Left forelimb (tissue), 1 donor: Measurements from ENCODE around the gene NDUFAF8.

Experiments
- DNase-seq: peaks from one replicate; pipeline ENCODE4 v3.0.0-alpha.2; 2018; ENCODE audit warnings: low spot score

NDUFAF8 gene

DNA sequence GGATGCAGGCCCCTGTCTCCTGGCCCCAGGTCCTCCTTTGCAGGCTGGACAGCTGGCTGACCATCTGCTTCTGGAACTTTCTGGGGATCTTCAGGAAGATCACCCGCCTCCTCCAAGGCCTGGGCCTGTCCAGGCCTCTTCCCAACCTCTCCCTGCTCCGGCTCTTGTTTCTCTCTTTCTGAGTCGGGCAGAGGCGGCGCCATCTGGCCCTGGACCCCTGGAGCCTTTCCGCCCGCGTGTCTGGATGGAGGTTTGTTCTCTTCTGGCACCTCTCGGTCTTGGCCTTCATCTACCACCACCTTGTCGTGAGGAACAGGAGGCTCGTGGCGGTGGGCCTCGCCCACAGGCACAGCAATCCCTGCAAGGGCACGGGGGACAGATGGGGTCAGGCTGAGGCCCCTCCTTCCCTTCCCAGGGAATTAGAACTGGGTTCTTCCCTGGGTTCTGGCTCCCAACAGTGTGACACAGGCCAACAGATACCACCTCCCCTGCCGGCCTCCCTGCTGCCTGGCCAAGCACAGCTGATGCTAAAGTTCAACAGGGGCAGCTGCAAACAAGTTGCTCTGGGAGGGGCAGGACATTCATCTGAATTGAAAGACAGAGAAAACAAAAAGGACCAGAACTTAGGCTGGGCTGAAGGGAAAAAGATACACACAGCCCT is 13.3 kb downstream of the NDUFAF8 start:
- no peak for DNase-seq

GRCh38 chr17:81252987-81253329 is 13.8 kb downstream of the NDUFAF8 start:
- DNase-seq, result no peak

GRCh38 chr17:81253358-81254131 is 14.4 kb downstream of the NDUFAF8 start:
- DNase-seq, result no peak

GRCh38 chr17:81254955-81255717 is 16.0 kb downstream of the NDUFAF8 start:
- no peak for DNase-seq

DNA sequence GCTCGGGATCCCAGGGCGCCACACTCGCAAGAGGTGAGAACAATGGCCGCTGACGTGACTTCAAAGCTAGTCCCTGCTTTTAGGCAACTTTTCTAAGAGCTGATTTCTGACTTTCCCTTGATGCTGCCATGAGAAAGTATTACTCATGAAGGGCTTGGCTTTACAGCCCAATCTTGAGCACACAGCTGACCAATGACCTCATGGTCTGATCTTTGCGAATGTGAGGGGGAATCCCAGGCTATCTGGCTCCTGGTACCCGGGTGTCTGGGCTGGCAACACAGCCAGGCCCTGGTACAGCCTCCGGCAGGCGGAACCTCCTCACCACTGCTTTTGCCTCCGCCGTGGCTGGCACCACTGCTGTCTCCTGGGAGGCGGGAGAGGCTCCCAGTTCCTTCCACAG is 17.5 kb downstream of the NDUFAF8 start:
- no peak for DNase-seq

- no peak for DNase-seq
Measured at GRCh38 chr17:81257533-81257932, 18.4 kb downstream of the NDUFAF8 start.

DNA sequence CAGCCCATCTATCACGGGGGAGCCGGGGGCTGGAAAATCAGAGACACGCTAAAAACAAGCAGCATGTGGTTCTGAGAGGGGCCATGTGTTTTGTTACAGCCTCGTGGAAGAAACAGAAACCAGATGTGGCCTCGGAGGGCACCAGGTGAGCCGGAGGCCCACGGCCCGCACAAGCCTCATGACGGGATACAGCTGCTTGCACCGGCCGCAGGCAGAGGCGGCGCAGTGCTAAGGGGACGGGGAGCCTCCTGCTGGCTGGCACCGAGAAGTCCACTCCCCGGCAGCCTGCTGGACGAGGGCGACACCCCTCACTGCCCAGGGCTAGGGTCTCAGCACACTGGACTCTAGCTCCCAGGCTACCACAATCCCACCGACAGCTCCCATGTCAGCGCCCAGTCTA is 19.2 kb downstream of the NDUFAF8 start:
- no peak for DNase-seq

GRCh38 chr17:81259058-81259605 is 20.0 kb downstream of the NDUFAF8 start:
- DNase-seq, result no peak

- DNase-seq, result no peak
Measured at GRCh38 chr17:81260171-81260570, 21.1 kb downstream of the NDUFAF8 start.

DNA sequence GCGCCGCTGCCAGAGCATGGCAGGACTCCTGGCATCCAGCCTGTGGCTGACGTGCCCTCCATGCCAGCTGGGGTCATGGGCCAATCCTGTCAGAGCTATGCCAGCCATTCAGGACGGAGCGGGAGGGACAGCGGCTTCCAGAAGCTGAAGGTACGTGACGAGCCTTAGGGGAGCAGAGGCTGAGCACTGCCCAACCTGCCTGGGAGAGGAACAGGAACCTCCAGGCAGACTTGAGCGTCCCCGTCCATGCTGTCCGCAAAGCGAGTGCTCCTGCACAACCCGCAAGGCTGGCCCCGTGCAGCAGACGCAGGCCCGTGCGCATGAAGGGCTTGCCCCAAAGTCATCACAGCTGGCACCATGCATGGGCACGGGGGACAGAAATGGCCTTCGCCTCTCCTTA is 21.5 kb downstream of the NDUFAF8 start:
- no peak for DNase-seq

GRCh38 chr17:81261096-81261495 is 22.0 kb downstream of the NDUFAF8 start:
- no peak for DNase-seq

- DNase-seq, result no peak
Measured at GRCh38 chr17:81261582-81262336, 22.6 kb downstream of the NDUFAF8 start.

- no peak for DNase-seq
Measured at GRCh38 chr17:81263371-81264181, 24.5 kb downstream of the NDUFAF8 start.

- no peak for DNase-seq
Measured at GRCh38 chr17:81264640-81265039, 25.5 kb downstream of the NDUFAF8 start.

DNA sequence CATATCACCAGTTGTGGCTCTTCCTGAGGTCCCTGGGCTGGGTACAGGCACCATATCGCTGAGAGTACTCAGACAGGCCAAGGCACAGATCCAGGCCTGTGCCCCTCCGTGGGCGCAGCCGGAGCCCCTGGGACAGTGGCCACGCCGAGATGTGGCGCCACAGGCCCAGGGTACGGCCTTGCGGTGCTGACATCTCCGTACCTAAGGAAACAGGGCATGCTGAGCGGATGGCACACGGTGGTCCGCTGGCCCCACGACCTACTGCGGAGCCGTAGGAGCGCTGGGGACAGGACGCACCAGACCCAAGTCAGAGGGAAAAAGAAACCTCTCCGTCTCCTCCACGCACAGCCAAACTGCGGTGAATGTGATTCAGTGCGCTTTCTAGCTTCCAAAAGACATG is 26.5 kb downstream of the NDUFAF8 start:
- no peak for DNase-seq

GRCh38 chr17:81267390-81268067 is 28.4 kb downstream of the NDUFAF8 start:
- DNase-seq, result no peak

GRCh38 chr17:81270279-81270678 is 31.2 kb downstream of the NDUFAF8 start:
- no peak for DNase-seq

DNA sequence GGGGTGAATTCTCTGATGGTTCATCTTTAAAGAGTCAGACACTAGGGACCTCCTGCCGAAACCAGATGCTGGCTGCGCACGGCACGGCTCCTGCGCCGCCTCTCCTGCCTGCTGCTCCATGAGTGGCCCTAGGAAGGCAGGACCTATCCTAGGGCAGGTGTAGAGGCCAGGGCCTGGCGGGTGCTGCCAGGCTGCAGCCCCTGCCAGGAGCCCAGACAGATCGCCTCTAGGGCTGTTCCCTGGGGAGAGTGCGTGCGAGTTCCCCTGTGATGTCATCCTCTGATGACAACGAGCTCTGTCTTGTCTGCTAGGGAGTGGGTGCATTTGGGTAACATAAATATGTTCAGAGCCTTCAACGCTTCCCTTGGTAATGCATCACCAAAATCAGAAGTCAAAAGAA is 32.1 kb downstream of the NDUFAF8 start:
- no peak for DNase-seq

- no peak for DNase-seq
Measured at GRCh38 chr17:81272616-81273015, 33.5 kb downstream of the NDUFAF8 start.

DNA sequence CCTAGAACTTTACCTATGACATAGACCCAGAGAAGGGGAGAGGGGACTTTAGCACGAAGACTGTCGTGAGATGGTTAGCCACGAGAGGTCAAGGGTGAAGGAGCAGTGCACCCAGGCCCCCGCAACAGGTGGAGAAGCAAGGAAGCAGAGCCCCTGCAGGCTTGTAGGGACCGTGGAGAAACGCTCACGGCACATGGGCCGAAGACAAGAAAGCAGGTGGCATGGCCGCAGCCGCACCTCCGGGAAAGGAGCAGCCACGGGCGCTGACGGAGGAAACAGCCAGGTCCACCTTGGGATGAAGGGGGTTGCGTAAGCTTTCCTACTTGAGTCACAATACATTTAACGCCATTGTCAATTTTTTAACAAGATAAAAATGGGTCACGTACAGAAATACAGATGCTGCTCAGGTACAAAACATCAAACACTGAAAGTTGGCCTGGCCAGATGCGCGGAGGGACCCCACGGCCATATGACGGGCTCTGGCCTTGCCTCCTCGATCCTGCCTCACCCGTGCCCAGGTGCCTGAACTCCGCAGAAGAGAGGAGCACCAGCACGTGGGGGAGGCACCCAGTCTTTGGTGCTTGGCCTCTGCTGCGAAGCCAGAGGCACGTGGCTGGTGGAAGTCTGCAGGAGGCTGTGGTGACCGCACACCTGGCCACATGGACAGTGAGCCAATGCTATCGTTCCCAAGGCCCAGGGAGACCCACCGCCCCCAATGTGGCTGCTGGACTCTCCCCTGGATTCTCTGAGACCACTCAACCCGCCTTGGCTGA is 34.8 kb downstream of the NDUFAF8 start:
- no peak for DNase-seq
